Neutrophil (primary cell): Measurements from ENCODE around the gene GUCY1A1.

Source experiments
- H3K27ac ChIP-seq: fragments of 200-600 bp; sonication (generic); 2 replicates; pipeline ENCODE4 v1.5.1; 2016; ENCODE audit warnings: mild to moderate bottlenecking, moderate library complexity
- H3K27me3 ChIP-seq: fragments of 200-600 bp; sonication (generic); 2 replicates; pipeline ENCODE4 v1.6.0; 2016; ENCODE audit warnings: mild to moderate bottlenecking
- H3K36me3 ChIP-seq: fragments of 200-600 bp; sonication (generic); 2 replicates; pipeline ENCODE4 v1.5.1; 2017
- H3K4me1 ChIP-seq, 2 experiments: fragments of 200-600 bp in 1 of 2; sonication (generic) in 1 of 2; 1 replicate in 1 of 2; 2 replicates in 1 of 2; pipeline versions ENCODE4 v1.5.1 to v1.6.1; 2013 to 2016; ENCODE audit warnings: low read depth in 1 of 2, low read length in 1 of 2, mild to moderate bottlenecking in 1 of 2, moderate library complexity in 1 of 2; ENCODE audit not compliant: control insufficient read depth in 1 of 2, insufficient read depth in 1 of 2
- H3K4me3 ChIP-seq, 2 experiments: fragments of 200-600 bp in 1 of 2; sonication (generic) in 1 of 2; 1 replicate in 1 of 2; 2 replicates in 1 of 2; pipeline ENCODE4 v1.5.1; 2013 to 2016; ENCODE audit warnings: low read depth in 1 of 2, low read length in 1 of 2, mild to moderate bottlenecking in 1 of 2, moderate library complexity in 1 of 2
- H3K9me3 ChIP-seq: fragments of 200-600 bp; sonication (generic); 2 replicates; pipeline ENCODE4 v1.5.1; 2016
- CTCF ChIP-seq: fragments of 200-600 bp; sonication (generic); IDR thresholded peaks from 2 replicates; pipeline ENCODE4 v1.5.1; 2016; ENCODE audit warnings: antibody characterized with exemption

GUCY1A1 gene

GRCh38 chr4:155761047-155761446, 94.4 kb downstream of the GUCY1A1 start:
- H3K27ac ChIP-seq, result no peak overlapping the region
- TF ChIP-seq CTCF, result no peak
- H3K4me3 ChIP-seq, result no peak overlapping the region
- H3K27me3 ChIP-seq, result peaks cover 49% of the 10 kb centered on the region
- H3K36me3 ChIP-seq, result no peaks in the 10 kb centered on the region
- no peaks in the 10 kb centered on the region for H3K9me3 ChIP-seq
- H3K4me1 ChIP-seq, result peaks cover 0 to 18% of the 10 kb centered on the region in 2 experiments

- no peak for TF ChIP-seq CTCF
- Histone ChIP-seq H3K27ac (no peak overlapping the region), H3K4me1 (peaks cover 0 to 18% of the 10 kb centered on the region in 2 experiments), H3K9me3 (no peaks in the 10 kb centered on the region), H3K4me3 (no peak overlapping the region), H3K36me3 (no peaks in the 10 kb centered on the region), H3K27me3 (peaks cover 49% of the 10 kb centered on the region)
Measured at GRCh38 chr4:155761916-155762315, 95.3 kb downstream of the GUCY1A1 start.

GRCh38 chr4:155762334-155762733, 95.7 kb downstream of the GUCY1A1 start:
- Histone ChIP-seq H3K36me3 (no peaks in the 10 kb centered on the region), H3K9me3 (no peaks in the 10 kb centered on the region), H3K4me3 (no peak overlapping the region), H3K27me3 (peaks cover 48% of the 10 kb centered on the region), H3K4me1 (peaks cover 0 to 18% of the 10 kb centered on the region in 2 experiments), H3K27ac (no peak overlapping the region)
- TF ChIP-seq CTCF, result no peak

GRCh38 chr4:155763551-155763950, 96.9 kb downstream of the GUCY1A1 start:
- TF ChIP-seq CTCF, result no peak
- peaks cover 0 to 16% of the 10 kb centered on the region in 2 experiments for H3K4me1 ChIP-seq

GRCh38 chr4:155765149-155765548, 98.5 kb downstream of the GUCY1A1 start:
- Histone ChIP-seq H3K27me3 (peaks cover 20% of the 10 kb centered on the region), H3K9me3 (no peaks in the 10 kb centered on the region), H3K36me3 (no peaks in the 10 kb centered on the region), H3K4me3 (no peak overlapping the region), H3K27ac (no peak overlapping the region), H3K4me1 (no peaks in the 10 kb centered on the region)
- no peak for TF ChIP-seq CTCF

More at GRCh38 chr4:155763551-155763950, 96.9 kb downstream of the GUCY1A1 start:
- peaks cover 36% of the 10 kb centered on the region for H3K27me3 ChIP-seq
- no peaks in the 10 kb centered on the region for H3K36me3 ChIP-seq
- no peak overlapping the region for H3K27ac ChIP-seq
- no peaks in the 10 kb centered on the region for H3K9me3 ChIP-seq
- no peak overlapping the region for H3K4me3 ChIP-seq

- H3K27me3 ChIP-seq, result peaks cover 5% of the 10 kb centered on the region
Measured at GRCh38 chr4:155766622-155767021, 100.0 kb downstream of the GUCY1A1 start.

More at GRCh38 chr4:155766622-155767021, 100.0 kb downstream of the GUCY1A1 start:
- no peaks in the 10 kb centered on the region for H3K9me3 ChIP-seq
- no peaks in the 10 kb centered on the region for H3K36me3 ChIP-seq
- H3K27ac ChIP-seq, result no peak overlapping the region
- H3K4me1 ChIP-seq, result no peaks in the 10 kb centered on the region
- TF ChIP-seq CTCF, result no peak
- no peak overlapping the region for H3K4me3 ChIP-seq
